A172 (cell line): ENCODE results near the gene RHBDL3. TPM values are rescaled to one million over a fixed set of nuclear protein-coding genes. Genes with fewer than 3 reads are reported as not detected.

Experiments
- DNase-seq: peaks from one replicate; pipeline ENCODE4 v3.0.0-alpha.2; 2015; ENCODE audit warnings: low spot score
- total RNA-seq: library from RNA; depleted of rRNA; stranded (reverse); fragments of >200 nt; shearing (Covaris generic); gene quantifications from 2 replicates; pipeline ENCODE4 v1.2.3, GENCODE V29; 2014

Gene RHBDL3
- total RNA-seq, 1 experiment from 2014 or later: 3.7 TPM

GRCh38 chr17:32266389-32267301 is 1.0 kb downstream of the RHBDL3 start:
- no peak for DNase-seq

DNA sequence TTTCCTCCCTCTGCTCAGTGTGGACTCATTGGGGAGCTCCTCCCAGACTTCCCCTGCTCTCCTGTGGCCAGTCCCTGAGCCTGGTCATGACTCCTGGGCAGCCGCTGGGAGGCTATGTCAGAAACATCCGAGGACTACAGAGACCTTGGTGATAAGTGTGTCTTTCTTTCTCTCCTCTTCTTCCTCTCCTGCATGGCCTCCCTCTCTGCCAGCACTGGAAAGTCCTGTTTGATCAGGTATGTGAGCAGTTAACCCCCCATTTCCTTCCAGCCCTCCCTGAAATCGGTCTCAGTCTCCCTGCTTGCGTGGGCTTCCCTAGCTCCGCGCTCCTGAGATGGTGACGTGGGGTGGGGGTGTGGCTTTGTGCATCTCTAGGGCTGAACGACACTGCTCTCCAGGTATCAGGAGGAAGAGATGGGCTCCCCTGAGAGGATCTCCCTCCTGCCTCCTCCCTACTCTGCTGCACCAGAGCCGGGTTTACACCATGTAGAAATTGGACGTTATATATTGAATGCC is 2.1 kb downstream of the RHBDL3 start:
- DNase-seq: no peak

- no peak for DNase-seq
Observed at GRCh38 chr17:32268734-32269288, 3.2 kb downstream of the RHBDL3 start.

DNA sequence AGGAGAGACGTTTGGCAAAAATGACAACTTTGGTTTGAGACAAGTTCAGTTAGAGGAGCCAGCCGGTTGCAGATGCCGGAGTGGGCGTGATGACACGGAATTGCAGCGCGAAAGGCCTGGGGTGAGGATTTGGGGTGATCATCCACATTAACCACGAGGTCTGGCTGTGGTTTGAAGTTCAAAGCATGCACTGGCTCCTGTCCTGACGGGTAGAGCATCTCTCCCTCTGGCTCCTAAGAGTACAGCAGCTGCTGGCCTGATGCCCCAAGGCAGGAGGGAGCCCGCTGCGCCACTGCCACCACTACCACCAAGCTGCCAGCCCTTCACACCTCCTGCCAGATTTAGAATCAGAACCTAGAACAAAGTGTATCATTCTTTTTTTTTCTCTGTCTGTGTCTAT is 3.7 kb downstream of the RHBDL3 start:
- no peak for DNase-seq

GRCh38 chr17:32271844-32272243 is 6.2 kb downstream of the RHBDL3 start:
- DNase-seq: no peak

GRCh38 chr17:32274101-32274500 is 8.5 kb downstream of the RHBDL3 start:
- no peak for DNase-seq

GRCh38 chr17:32274643-32275042 is 9.0 kb downstream of the RHBDL3 start:
- no peak for DNase-seq

DNA sequence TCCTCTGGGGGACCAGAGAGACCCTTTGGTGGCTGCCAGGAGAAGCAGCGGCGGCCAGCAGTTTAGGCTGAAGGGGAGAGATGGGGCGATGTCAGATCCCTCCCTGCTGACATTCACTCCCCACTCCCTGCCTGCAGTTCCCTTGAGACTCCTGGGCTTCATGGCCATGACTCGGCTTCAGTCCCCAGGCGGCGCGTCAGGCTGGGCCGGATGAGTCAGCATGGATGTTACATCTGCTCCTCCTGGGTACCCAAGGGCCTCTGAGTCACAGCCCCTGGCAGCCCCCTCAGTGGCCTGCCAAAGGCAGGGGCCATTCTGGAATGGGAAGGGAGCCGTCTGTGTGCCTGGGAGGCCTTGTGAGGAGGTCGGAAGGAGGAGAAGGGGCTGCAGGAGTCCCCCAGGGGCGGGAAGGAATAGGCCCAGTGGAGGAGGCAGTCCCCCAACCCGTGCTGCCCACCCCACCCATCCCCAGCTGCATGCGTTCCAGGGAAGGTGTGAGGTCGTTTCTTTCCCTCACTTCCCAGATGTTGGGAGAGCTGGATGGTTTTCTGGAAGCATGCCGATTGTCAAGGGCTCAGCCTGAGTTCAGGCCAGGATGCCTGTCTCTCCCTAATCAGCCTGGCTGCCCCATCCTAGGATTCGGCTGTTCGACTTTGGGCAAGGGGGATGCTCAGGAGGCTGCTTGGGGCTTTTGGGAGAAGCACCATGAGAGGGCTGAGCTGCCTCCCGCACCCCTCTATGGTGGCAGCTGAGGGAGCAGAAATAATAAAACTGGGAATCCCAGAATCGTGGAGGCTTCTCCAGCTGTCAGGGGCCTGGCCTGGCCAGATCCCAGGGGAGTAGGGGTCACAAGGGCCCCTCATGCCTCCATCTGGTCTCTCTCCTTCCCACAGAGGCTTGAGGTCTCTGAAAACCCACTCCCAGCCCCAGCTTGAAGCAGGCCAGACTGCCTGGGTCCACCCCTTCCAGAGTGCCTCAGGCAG is 9.7 kb downstream of the RHBDL3 start:
- peak; percentile 96 for DNase-seq

DNA sequence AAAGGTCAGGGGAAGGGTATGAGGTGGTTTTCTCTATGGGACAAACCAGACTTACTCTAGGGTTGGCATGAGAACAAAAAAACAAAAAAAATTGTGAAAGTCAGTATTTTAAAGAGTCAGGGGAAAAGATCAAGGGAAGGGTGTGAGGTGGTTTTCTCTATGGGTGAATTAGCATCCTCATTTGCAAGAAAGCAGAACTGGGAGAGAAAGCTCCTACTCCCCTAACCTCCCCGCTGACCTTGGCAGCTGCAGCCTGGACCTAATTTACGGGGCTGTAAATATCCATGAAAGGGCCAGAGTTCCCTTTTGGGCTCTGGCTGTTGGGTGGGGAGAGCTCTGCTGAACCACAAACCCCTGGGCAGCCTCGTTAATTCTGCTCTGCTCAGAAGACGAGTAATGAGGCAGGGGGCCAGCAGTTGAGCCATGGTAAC is 10.6 kb downstream of the RHBDL3 start:
- DNase-seq: no peak

DNA sequence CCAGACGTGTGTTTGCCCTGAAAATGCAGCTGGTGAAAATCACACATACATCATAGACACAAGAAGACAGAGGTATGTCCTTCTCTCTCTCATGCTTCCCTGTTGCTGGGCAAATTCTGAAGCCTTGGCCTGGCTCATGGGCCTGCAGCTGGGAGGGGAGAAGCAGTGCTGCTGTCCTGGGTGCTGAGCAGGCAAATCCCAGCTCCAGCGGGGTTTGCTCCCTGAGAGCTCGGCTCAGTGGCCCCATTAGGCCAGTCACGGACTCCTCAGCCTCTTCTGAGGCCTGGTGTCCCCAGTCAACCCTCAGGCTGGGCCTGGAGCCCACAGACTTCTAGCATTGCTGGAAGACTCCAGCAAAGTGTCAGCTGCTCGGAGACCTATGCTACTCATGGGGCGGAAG is 11.7 kb downstream of the RHBDL3 start:
- DNase-seq: no peak

GRCh38 chr17:32278815-32279214 is 13.2 kb downstream of the RHBDL3 start:
- no peak for DNase-seq

DNA sequence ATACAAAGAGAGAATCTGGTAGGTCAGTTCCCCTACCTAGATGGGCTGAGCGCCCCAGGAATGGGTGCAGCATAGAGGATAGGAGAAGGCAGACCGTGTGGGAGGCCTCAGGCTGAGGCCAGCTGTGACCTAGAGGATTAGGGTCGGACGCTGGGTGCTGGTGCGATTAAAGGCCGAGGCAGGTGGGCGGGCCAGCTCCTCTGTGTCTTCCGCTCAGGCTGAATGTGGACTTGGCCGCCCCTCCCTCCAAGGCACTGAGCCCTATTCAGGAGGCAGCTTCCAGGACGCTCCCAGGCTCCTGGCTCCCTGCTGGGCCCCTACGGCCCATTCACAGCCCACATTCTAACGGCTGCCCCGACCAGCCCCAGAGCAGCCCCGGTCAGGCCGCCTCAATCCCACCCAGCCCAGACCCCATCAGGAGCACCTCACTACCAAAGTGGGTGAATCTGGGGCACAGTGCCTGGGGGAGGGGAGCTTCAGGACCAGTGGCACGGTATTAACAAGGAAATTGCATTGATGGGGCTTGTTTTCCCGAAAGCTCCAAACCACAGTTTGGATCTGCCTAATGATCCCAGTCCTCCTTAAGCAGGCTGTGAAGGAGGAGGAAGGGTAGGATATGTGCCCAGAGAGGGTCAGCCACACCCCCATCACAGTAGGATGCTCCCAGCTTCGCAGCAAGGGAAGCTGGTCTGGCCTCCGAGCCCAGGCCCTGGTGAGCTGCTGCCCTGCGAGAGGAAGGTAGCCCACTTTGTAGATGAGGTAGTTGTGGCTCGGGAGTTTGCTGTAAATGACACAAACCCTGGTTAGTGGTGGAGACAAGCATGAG is 14.5 kb downstream of the RHBDL3 start:
- no peak for DNase-seq

- no peak for DNase-seq
Observed at GRCh38 chr17:32281011-32281451, 15.4 kb downstream of the RHBDL3 start.

DNA sequence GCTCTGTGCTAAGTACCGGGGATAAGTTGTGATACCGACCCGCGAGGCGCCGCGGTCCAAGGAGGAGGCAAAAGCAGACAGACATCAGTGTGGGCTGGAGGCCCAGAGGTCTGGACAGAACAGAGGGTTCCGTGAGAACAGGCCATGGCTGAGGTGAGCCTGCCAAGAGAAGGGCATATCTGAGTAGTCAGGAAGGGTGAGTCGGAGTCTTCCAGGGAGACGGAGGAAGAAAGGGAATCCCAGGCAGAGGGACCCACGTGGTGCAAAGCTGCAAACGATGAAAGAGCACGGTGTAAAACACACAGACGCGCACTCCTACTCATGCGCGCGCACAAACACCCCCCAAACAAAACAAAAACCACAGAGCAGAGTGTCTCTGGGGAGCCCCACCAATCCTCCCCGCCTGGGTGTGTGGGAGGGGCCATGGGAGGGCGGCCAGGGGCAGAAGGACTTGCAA is 18.1 kb downstream of the RHBDL3 start:
- DNase-seq: peak; percentile 59

DNA sequence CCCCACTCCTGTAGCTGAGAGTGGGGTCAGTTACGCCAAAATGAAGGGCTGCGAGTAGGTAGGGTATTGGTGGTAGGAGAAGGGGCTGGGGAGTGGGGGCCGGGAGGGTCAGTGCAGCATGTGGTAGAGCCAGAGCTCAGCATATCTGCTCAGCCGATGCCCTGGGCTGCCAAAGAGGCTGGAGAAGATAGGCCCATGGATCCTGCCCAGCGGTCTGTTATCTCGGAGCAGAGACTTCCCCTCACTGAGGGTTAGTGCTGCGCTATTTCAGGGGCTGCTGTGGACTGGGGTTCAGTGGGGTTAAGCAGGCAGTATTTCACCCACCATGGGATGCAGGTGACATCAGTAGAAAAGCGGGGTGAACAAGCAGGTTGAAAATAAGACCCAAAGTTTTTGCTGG is 19.7 kb downstream of the RHBDL3 start:
- no peak for DNase-seq

GRCh38 chr17:32285746-32286517 is 20.3 kb downstream of the RHBDL3 start:
- no peak for DNase-seq

DNA sequence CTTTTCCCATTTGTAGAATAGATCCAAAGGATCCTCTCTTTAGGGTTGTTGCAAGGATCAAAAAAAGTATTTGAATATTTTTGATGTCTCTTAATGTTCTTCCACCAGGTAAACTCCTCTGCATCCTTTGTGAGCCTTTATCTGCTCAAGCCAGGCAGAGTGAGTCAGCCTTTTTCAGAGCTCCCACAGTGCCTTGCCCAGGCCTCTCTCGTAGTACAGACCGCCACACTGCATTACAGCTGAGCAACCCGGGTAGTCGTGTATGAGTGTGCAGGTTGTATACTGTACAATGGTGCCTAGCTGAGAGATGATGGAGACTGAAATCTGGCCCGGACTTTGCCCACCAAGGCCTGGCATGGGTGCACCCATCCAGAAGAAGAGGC is 20.9 kb downstream of the RHBDL3 start:
- DNase-seq: no peak

- no peak for DNase-seq
Observed at GRCh38 chr17:32287804-32288511, 22.3 kb downstream of the RHBDL3 start.

GRCh38 chr17:32288615-32289014 is 23.0 kb downstream of the RHBDL3 start:
- no peak for DNase-seq
